Mesothelial cell of epicardium (in vitro differentiated cells): ENCODE data around the gene CCNY. TPM values are rescaled to one million over a fixed set of nuclear protein-coding genes. Genes with fewer than 3 reads are reported as not detected.

Experiments
- DNase-seq, 2 experiments: peaks; one replicate each; pipeline ENCODE4 v3.0.0; 2021; ENCODE audit warnings: low spot score in 2 of 2; ENCODE audit not compliant: unreplicated experiment in 2 of 2
- H3K27ac Mint-ChIP-seq: 2 replicates; pipeline ENCODE4 v1.8.0; 2021; ENCODE audit warnings: mixed read lengths
- H3K27me3 Mint-ChIP-seq: 2 replicates; pipeline ENCODE4 v1.8.0; 2021; ENCODE audit warnings: low read depth, mixed read lengths
- H3K36me3 Mint-ChIP-seq: 2 replicates; pipeline ENCODE4 v1.8.0; 2021; ENCODE audit warnings: mixed read lengths
- H3K4me1 Mint-ChIP-seq: 2 replicates; pipeline ENCODE4 v1.8.0; 2021; ENCODE audit warnings: mixed read lengths
- H3K4me3 Mint-ChIP-seq: 2 replicates; pipeline ENCODE4 v1.8.0; 2021; ENCODE audit warnings: mild to moderate bottlenecking, moderate library complexity, mixed read lengths
- H3K9me3 Mint-ChIP-seq: 2 replicates; pipeline ENCODE4 v1.8.0; 2021; ENCODE audit warnings: mixed read lengths
- CTCF ChIP-seq: fragments of 200-600 bp; sonication (generic); IDR thresholded peaks from one replicate; pipeline ENCODE4 v1.5.0; 2021; ENCODE audit warnings: antibody characterized with exemption; ENCODE audit not compliant: unreplicated experiment
- total RNA-seq: library from RNA; stranded (reverse); gene quantifications from 3 replicates; pipeline ENCODE4 v1.2.1, GENCODE V29; 2021

The CCNY gene
- total RNA-seq, 1 donor from 2014 or later = 75.4 TPM

- Mint-ChIP-seq H3K27ac (no peak overlapping the region), H3K9me3 (peaks cover 26% of the 10 kb centered on the region), H3K4me1 (peaks cover 34% of the 10 kb centered on the region), H3K4me3 (no peak overlapping the region), H3K36me3 (peaks cover 11% of the 10 kb centered on the region), H3K27me3 (no peaks in the 10 kb centered on the region)
- DNase-seq = no peak
- no peak for TF ChIP-seq CTCF
Measured at GRCh38 chr10:35392482-35393228, 56.3 kb downstream of the CCNY start.

DNA sequence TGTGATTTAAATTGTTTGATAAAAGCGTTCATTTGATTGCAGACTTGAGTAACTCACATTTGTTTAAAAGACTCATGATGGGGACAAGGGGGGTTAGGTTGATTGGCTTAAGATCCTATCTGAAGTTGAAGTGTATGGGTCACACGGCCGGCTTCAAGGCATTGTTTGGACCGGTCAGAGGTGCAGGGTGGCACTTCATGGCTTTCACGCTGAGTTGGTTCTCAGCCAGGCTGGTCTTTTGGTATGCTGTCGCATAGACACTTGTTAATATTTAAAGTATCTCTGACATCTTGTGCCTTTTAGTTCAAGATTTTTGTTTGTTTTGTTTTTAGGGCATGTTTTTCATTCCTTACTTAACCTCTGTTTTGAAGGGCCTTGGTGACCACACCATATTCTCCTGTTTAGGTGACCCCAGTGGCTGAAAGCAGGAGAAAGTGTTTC is 58.1 kb downstream of the CCNY start:
- no peak overlapping the region for H3K27ac Mint-ChIP-seq

DNA sequence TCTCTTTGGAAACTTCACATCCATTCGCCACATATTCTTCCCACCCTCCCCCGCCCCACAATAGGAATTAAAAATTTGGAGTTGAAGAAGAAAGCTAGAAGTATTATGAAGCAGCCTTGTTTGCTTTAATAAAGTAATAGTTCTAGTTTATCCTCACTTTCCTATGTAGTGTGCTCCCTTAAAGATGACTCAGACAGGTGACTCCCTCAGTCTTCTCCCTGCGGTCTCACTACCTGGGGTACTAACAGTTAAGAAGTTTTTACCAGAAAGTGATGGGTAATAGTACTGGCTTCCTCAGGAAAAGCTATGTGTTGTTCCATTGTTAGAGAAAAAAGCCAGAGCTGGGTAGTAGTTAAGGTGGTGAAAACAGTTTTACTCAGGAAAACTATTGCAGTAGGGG is 58.6 kb downstream of the CCNY start:
- TF ChIP-seq CTCF = no peak
- H3K9me3 Mint-ChIP-seq = peaks cover 17% of the 10 kb centered on the region
- no peak for DNase-seq
- peaks cover 9% of the 10 kb centered on the region for H3K36me3 Mint-ChIP-seq
- no peaks in the 10 kb centered on the region for H3K27me3 Mint-ChIP-seq
- no peak overlapping the region for H3K4me3 Mint-ChIP-seq
- H3K27ac Mint-ChIP-seq = no peak overlapping the region
- peaks cover 34% of the 10 kb centered on the region for H3K4me1 Mint-ChIP-seq

More for the DNA sequence above, 58.1 kb downstream of the CCNY start:
- no peak overlapping the region for H3K4me3 Mint-ChIP-seq
- H3K4me1 Mint-ChIP-seq = peaks cover 29% of the 10 kb centered on the region
- H3K9me3 Mint-ChIP-seq = peaks cover 21% of the 10 kb centered on the region
- DNase-seq = no peak
- no peak for TF ChIP-seq CTCF
- H3K27me3 Mint-ChIP-seq = no peaks in the 10 kb centered on the region
- peaks cover 11% of the 10 kb centered on the region for H3K36me3 Mint-ChIP-seq

GRCh38 chr10:35396560-35397434 is 60.5 kb downstream of the CCNY start:
- no peak for DNase-seq
- Mint-ChIP-seq H3K36me3 (peaks cover under 1% of the 10 kb centered on the region), H3K4me3 (no peak overlapping the region), H3K27me3 (no peaks in the 10 kb centered on the region), H3K27ac (peak overlapping the region; percentile 60), H3K4me1 (peaks cover 38% of the 10 kb centered on the region), H3K9me3 (peaks cover 1% of the 10 kb centered on the region)
- no peak for TF ChIP-seq CTCF

- Mint-ChIP-seq H3K27ac (no peak overlapping the region), H3K4me1 (peaks cover 32% of the 10 kb centered on the region), H3K27me3 (no peaks in the 10 kb centered on the region), H3K36me3 (no peaks in the 10 kb centered on the region), H3K4me3 (no peak overlapping the region), H3K9me3 (no peaks in the 10 kb centered on the region)
- TF ChIP-seq CTCF = no peak
- DNase-seq = no peak
Measured at GRCh38 chr10:35397953-35398352, 61.6 kb downstream of the CCNY start.
